Small intestine (tissue), 7 donors: ENCODE results near the gene GIT2. TPM values are rescaled to one million over a fixed set of nuclear protein-coding genes. Genes with fewer than 3 reads are reported as not detected.
"Not testable (repeated sequence)": the region's sequence is repeated elsewhere in the genome, so short reads cannot be mapped to it uniquely, and the experiment has no call there.

ENCODE experiments used
- DNase-seq, 2 donors: peaks; one replicate each; pipeline versions ENCODE4 v3.0.0 to v3.0.0-alpha.2; 2013
- FAIRE-seq: peaks from 2 replicates; lab custom pipeline; 2012; peaks lifted over from hg19 to GRCh38; lab: Jason Lieb, UNC
- H3K27ac ChIP-seq, 3 donors: one replicate each; pipeline ENCODE4 v1.5.1; 2013; ENCODE audit warnings: low read length in 2 of 3, mild to moderate bottlenecking in 2 of 3, control low read depth in 1 of 3, inconsistent platforms in 1 of 3, low read depth in 1 of 3, moderate library complexity in 1 of 3
- H3K27me3 ChIP-seq, 3 donors: one replicate each; pipeline ENCODE4 v1.6.1; 2013; ENCODE audit warnings: low read length in 3 of 3, inconsistent platforms in 1 of 3; ENCODE audit not compliant: control insufficient read depth in 3 of 3, insufficient read depth in 3 of 3
- H3K36me3 ChIP-seq, 3 donors: one replicate each; pipeline ENCODE4 v1.6.1; 2013; ENCODE audit warnings: low read length in 3 of 3, inconsistent platforms in 1 of 3, low read depth in 1 of 3, mild to moderate bottlenecking in 1 of 3, moderate library complexity in 1 of 3; ENCODE audit not compliant: control insufficient read depth in 3 of 3, insufficient read depth in 2 of 3
- H3K4me1 ChIP-seq, 3 donors: one replicate each; pipeline ENCODE4 v1.6.1; 2013; ENCODE audit warnings: low read length in 2 of 3, inconsistent platforms in 1 of 3, low read depth in 1 of 3, mild to moderate bottlenecking in 1 of 3, moderate library complexity in 1 of 3; ENCODE audit not compliant: control insufficient read depth in 3 of 3, insufficient read depth in 2 of 3
- H3K4me3 ChIP-seq, 3 donors: one replicate each; pipeline ENCODE4 v1.5.1; 2013; ENCODE audit warnings: low read length in 3 of 3, control low read depth in 1 of 3, inconsistent platforms in 1 of 3, low read depth in 1 of 3, mild to moderate bottlenecking in 1 of 3, moderate library complexity in 1 of 3
- H3K9me3 ChIP-seq, 2 donors: one replicate each; pipeline ENCODE4 v1.6.1; 2013; ENCODE audit warnings: low read depth in 1 of 2, low read length in 1 of 2; ENCODE audit not compliant: control insufficient read depth in 2 of 2, insufficient read depth in 1 of 2
- WGBS, 3 donors: extraction: QIAGEN DNeasy Blood & Tissue Kit; methylation state at CpG; one replicate each; pipeline ENCODE4 v1.1.7; 2013; 5-methylcytosine and 5-hydroxymethylcytosine counted together
- polyA plus RNA-seq, 4 donors: library from polyadenylated mRNA; stranded (reverse) in 3 of 4; unstranded in 1 of 4; fragments of 200-250 nt in 3 of 4; fragments of 120-200 nt in 1 of 4; gene quantifications; one replicate each; pipeline versions ENCODE4 v1.2.1 to v1.2.3, GENCODE V29; 2013
- donor health status: healthy with polysubstance abuse.
- donor health status: control.
- donor health status: control.
- donor health status: Bipolar disorder and iron deficiency.
- donor health status: healthy.

GIT2 gene
- polyA plus RNA-seq, 4 donors: 7.0 to 32.6 (median 9.0) TPM

DNA sequence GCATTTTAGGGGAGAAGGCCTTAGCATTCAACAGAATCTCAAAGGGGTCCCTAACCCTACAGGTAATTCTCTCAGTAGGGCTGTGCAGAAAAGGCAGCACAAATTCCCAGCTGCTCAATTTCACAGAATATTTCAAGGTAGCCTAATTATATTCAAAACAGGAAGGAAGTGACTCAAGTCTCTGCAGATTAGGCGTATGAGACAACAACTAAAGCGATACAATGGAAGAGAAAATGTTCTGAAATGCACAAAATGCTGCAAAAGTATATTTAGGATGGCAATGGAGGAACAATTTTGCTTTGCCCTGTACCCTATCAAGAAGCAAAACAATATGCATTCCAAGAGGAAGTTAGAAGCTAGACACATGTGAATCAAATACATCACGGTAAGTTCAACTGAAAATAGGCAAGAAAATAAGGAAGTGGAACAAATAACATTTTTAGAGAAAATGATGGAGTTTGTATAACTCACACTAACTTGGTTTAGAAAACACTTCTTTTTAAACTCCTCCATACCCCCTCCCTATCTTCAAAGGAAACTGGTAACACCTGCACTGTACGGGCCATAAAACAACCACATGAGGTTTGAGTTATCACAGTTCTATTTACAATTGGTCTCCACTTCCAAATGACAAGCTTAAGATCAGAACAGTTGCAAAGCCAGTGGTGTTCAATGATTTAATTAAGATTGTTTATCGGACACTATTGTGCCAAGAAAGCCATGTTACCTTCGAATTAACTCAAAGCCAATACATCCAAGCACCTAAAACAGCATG, 1.6 kb downstream of the GIT2 start:
- Histone ChIP-seq H3K4me3 (peak overlapping the region in 2 of 3 donors; percentile 74 to 100), H3K4me1 (peaks cover 0 to 15% (median 4%) of the 10 kb centered on the region in 3 donors), H3K27ac (peak overlapping the region in 2 of 3 donors; percentile 16 to 64), H3K9me3 (no peaks in the 10 kb centered on the region), H3K27me3 (no peaks in the 10 kb centered on the region), H3K36me3 (peaks cover 4 to 9% (median 5%) of the 10 kb centered on the region in 3 donors)
- 7 to 24% (median 8%) methylated on average over 6 of the region's 6 CpGs for WGBS, 3 donors
- peak; percentile 54 to 59 for DNase-seq
- FAIRE-seq: no peak

DNA sequence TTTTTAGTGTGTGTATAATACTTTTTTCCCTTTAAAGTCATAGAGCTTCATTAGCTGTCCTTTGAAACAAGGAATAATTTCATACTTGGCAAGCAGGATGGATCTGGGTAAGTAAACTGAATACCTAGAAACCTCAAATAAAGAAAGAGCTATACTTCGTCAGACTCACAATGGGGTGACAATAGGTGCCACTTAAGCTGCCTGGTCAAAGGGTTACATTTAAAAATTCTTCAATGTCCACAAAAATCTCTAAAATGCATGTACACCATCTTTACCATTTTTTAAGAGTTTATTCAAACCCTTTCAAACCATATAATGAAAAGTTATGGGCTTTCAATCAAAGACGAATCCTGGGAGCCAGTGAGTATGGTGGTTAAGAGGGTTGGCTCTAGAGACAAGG, 3.1 kb downstream of the GIT2 start:
- DNase-seq: no peak
- Histone ChIP-seq H3K27ac (no peak overlapping the region), H3K4me1 (peaks cover 0 to 9% (median 4%) of the 10 kb centered on the region in 3 donors), H3K9me3 (no peaks in the 10 kb centered on the region), H3K27me3 (no peaks in the 10 kb centered on the region), H3K4me3 (no peak overlapping the region), H3K36me3 (peaks cover 7 to 21% (median 9%) of the 10 kb centered on the region in 3 donors)
- 87 to 90% (median 89%) methylated on average over 2 of the region's 2 CpGs for WGBS, 3 donors
- FAIRE-seq: no peak

DNA sequence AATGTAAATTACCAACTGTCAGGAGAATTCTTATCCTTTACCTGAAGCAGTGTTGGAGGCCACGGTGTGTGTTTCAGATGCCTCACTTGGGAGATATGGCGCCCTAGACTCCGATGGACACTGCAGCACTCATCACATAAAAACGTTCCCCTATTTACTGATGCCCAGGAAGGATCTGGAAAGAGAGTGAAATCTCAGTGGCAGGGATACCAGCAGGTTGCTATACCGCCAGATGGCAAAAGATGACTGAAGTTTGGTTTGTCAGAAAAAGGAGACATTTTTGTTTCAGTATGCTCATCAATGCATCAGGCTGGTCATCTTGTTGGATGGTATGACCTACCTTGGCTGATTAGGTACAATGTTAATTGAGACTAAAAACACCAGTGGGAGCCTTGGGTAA, 4.6 kb downstream of the GIT2 start:
- Histone ChIP-seq H3K4me3 (no peak overlapping the region), H3K27ac (no peak overlapping the region), H3K27me3 (no peaks in the 10 kb centered on the region), H3K36me3 (peaks cover 11 to 31% (median 18%) of the 10 kb centered on the region in 3 donors), H3K9me3 (no peaks in the 10 kb centered on the region), H3K4me1 (peaks cover 0 to 8% (median 4%) of the 10 kb centered on the region in 3 donors)
- DNase-seq (no peak), FAIRE-seq (no peak)
- 95 to 96% (median 95%) methylated on average over 5 of the region's 5 CpGs for WGBS, 3 donors

DNA sequence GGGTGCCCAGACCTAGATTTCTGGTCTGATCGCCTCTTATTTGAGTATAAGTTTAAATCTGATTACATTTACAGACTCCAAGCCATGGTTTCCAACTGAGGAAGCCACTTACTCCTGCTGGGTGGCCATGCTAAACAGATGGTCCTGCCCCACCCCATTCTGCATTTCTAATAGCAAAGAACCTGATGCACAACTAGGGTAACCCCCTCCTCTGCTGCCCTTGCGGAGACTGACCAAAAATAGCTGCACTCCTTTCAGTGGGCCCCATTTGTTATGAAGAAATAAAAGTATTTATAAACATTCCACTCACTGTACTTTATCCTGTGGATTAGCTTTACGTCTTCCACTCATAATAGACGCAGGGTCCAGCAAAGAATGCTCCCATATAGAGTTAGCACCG, 6.8 kb downstream of the GIT2 start:
- H3K4me3 ChIP-seq: no peak overlapping the region
- DNase-seq: no peak
- no peaks in the 10 kb centered on the region for H3K9me3 ChIP-seq
- FAIRE-seq: no peak
- no peaks in the 10 kb centered on the region for H3K27me3 ChIP-seq
- H3K27ac ChIP-seq: peak overlapping the region in 2 of 3 donors; percentile 32 to 66
- H3K4me1 ChIP-seq: peaks cover 0 to 4% (median 3%) of the 10 kb centered on the region in 3 donors
- 72 to 90% (median 83%) methylated on average over 5 of the region's 5 CpGs for WGBS, 3 donors
- H3K36me3 ChIP-seq: peaks cover 14 to 49% (median 18%) of the 10 kb centered on the region in 3 donors

DNA sequence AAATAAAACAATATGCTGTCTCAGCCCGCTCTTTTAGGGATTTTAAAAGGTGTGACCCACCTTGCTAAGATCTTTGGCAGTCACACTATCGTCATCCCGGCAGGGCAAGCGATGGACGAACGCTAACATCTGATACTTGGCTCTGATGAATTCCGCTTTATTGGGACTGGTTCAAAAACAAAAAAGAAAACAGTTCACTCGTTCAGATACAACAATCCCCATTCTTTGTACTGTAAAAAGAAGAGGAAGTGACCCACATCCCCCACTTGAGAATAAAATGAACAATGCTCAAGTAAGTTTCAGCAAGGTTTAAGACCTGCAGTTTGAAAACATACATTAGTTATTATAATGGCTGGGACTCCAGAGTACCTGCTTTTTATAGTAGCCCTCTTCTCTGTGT, 7.3 kb downstream of the GIT2 start:
- DNase-seq (no peak), FAIRE-seq (no peak)
- no peaks in the 10 kb centered on the region for H3K27me3 ChIP-seq
- 76 to 90% (median 87%) methylated on average over 8 of the region's 8 CpGs for WGBS, 3 donors
- peaks cover 14 to 54% (median 18%) of the 10 kb centered on the region in 3 donors for H3K36me3 ChIP-seq
- peaks cover 0 to 2% (median 0%) of the 10 kb centered on the region in 3 donors for H3K4me1 ChIP-seq
- H3K9me3 ChIP-seq: no peaks in the 10 kb centered on the region
- no peak overlapping the region for H3K4me3 ChIP-seq
- peak overlapping the region in 2 of 3 donors; percentile 32 to 66 for H3K27ac ChIP-seq

DNA sequence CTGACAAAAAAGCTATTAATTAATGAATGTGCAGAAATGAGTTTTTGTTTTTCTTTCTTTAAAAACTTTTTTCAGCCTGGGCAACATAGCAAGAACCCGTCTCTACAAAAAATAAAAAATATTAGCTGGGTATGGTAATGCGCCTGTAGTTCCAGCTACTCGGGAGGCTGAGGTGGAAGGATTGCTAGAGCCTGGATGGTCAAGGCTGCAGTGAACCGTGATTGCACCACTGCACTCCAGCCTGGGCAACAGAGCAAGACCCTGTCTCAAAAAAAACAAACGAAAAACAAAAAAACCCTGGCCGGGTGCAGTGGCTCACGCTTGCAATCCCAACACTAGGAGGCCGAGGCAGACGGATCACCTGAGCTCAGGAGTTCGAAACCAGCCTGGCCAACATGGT, 7.9 kb downstream of the GIT2 start:
- DNase-seq: no peak
- WGBS, 3 donors: 88 to 94% (median 91%) methylated on average over 10 of the region's 10 CpGs
- Histone ChIP-seq H3K4me3 (no peak overlapping the region), H3K27ac (no peak overlapping the region), H3K27me3 (no peaks in the 10 kb centered on the region), H3K9me3 (no peaks in the 10 kb centered on the region), H3K36me3 (peaks cover 14 to 57% (median 18%) of the 10 kb centered on the region in 3 donors), H3K4me1 (peaks cover 0 to 2% (median 0%) of the 10 kb centered on the region in 3 donors)
- no peak for FAIRE-seq

DNA sequence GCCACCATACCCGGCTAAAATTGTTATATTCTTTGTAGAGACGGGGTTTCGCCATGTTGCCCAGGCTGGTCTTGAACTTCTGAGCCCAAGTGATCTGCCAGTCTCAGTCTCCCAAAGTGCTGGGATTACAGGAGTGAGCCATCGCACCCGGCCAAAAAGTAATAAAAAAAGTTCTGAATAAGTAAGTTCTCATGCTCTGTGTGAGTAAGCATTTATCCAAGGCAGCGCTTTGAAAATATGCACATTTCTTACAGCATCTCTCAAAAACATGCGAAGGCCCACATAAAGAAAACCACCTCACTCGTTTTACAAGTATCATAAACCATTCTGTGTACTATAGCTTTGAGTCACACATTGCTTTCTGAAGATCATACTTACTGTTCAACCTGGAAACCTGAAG, 8.6 kb downstream of the GIT2 start:
- H3K36me3 ChIP-seq: peaks cover 14 to 58% (median 21%) of the 10 kb centered on the region in 3 donors
- 81 to 88% (median 81%) methylated on average over 8 of the region's 8 CpGs for WGBS, 3 donors
- DNase-seq (no peak), FAIRE-seq (no peak)
- H3K4me1 ChIP-seq: peaks cover 0 to 2% (median 0%) of the 10 kb centered on the region in 3 donors
- H3K27me3 ChIP-seq: no peaks in the 10 kb centered on the region
- H3K27ac ChIP-seq: no peak overlapping the region
- H3K4me3 ChIP-seq: no peak overlapping the region
- no peaks in the 10 kb centered on the region for H3K9me3 ChIP-seq

DNA sequence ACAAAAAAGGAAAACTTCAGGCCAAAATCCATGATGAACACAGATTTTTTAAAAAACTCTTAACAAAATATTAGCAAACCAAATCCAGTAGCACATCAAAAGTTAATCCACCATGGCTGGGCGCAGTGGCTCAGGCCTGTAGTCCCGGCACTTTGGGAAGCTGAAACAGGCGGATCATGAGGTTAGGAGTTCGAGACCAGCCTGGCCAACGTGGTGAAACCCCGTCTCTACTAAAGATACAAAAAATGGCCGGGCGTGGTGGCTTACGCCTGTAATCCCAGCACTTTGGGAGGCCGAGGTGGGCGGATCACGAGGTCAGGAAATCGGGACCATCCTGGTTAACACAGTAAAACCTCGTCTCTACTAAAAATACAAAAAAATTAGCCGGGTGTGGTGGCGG, 9.9 kb downstream of the GIT2 start:
- not testable (repeated sequence) for H3K4me3 ChIP-seq, H3K9me3 ChIP-seq, H3K27me3 ChIP-seq, H3K27ac ChIP-seq, FAIRE-seq, H3K4me1 ChIP-seq, DNase-seq
- 96 to 98% (median 98%) methylated on average over 16 of the region's 16 CpGs for WGBS, 3 donors
- H3K36me3 ChIP-seq: peaks cover 14 to 61% (median 23%) of the 10 kb centered on the region in 3 donors
